H1 (cell line): ENCODE results near the gene KLHDC8B. TPM values are rescaled to one million over a fixed set of nuclear protein-coding genes. Genes with fewer than 3 reads are reported as not detected.

Source experiments
- CTBP2 ChIP-seq: IDR thresholded peaks from 2 replicates; pipeline ENCODE4 v1.7.0; 2011; ENCODE audit warnings: borderline replicate concordance, mild to moderate bottlenecking, moderate library complexity, mixed read lengths, low read length; ENCODE audit not compliant: insufficient read depth, insufficient read length
- KDM4A ChIP-seq: IDR thresholded peaks from one replicate; pipeline ENCODE4 v1.7.1; 2012; ENCODE audit warnings: low read depth, mild to moderate bottlenecking, moderate library complexity, low read length, inconsistent platforms; ENCODE audit not compliant: severe bottlenecking
- MAFK ChIP-seq: IDR thresholded peaks from 2 replicates; pipeline ENCODE4 v1.6.1; 2012; ENCODE audit warnings: low read depth, mild to moderate bottlenecking, improper control_type of control experiment, low read length
- RAD21 ChIP-seq, 2 experiments: IDR thresholded peaks in 1 of 2; conservative IDR thresholded peaks in 1 of 2; 2 replicates each; pipeline ENCODE4 v1.6.1; 2011; ENCODE audit warnings: low read depth in 2 of 2, low read length in 2 of 2, improper control_type of control experiment in 1 of 2, inconsistent platforms in 1 of 2, mild to moderate bottlenecking in 1 of 2, moderate library complexity in 1 of 2
- RNF2 ChIP-seq: fragments of 200-900, 300-1000 bp; sonication (generic); IDR thresholded peaks from 2 replicates; pipeline ENCODE4 v1.7.1; 2016; ENCODE audit warnings: borderline replicate concordance, low read depth, mild to moderate bottlenecking, antibody characterized with exemption, low read length; ENCODE audit not compliant: poor library complexity, severe bottlenecking; ENCODE audit errors: missing control alignments
- SP4 ChIP-seq: IDR thresholded peaks from 2 replicates; pipeline ENCODE4 v1.6.1; 2012; ENCODE audit warnings: low read length, inconsistent platforms
- SUZ12 ChIP-seq: fragments of 200-600 bp; sonication (generic); IDR thresholded peaks from 2 replicates; pipeline ENCODE4 v1.6.1; 2012; ENCODE audit warnings: mild to moderate bottlenecking, inconsistent platforms, low read length, moderate library complexity, mixed read lengths
- TAF1 ChIP-seq: IDR thresholded peaks from 2 replicates; pipeline ENCODE4 v1.6.1; 2011; ENCODE audit warnings: mild to moderate bottlenecking, low read depth, low read length
- polyA plus RNA-seq, 7 experiments: library from polyadenylated mRNA; depleted of rRNA in 3 of 7; stranded (reverse) in 5 of 7; unstranded in 2 of 7; fragments of >200 nt in 5 of 7; fragments of 200-250 nt in 2 of 7; gene quantifications; 1 replicate in 5 of 7; 2 replicates in 1 of 7; 4 replicates in 1 of 7; pipeline versions ENCODE4 v1.2.1 to v1.2.3, GENCODE V29; 2011 to 2013; ENCODE audit warnings: missing spikeins in 2 of 7, mixed read lengths in 2 of 7
- total RNA-seq: library from RNA; stranded (reverse); fragmentation: NEBNext Ultra II Directional; extraction: Animal tissue kit (Norgen Biotek cat#: 25700); gene quantifications from 2 replicates; pipeline ENCODE4 v1.2.1, GENCODE V29; 2021
- TF ChIP-seq, protein P1 (sequence below): fragments of 300-600 bp; sonication (generic); IDR thresholded peaks from 2 replicates; pipeline ENCODE4 v1.7.1; 2012; ENCODE audit warnings: low read length, moderate library complexity, mild to moderate bottlenecking, inconsistent platforms; ENCODE audit not compliant: insufficient replicate concordance
- TF ChIP-seq, protein P2 (sequence below): IDR thresholded peaks from 2 replicates; pipeline ENCODE4 v1.6.1; 2012; ENCODE audit warnings: inconsistent platforms

Gene KLHDC8B
- total and polyA plus RNA-seq, 2 of the 8 experiments (the other 6 are each of a cell fraction or from before 2014, with no cell fraction given): 15.8 to 21.3 TPM

DNA sequence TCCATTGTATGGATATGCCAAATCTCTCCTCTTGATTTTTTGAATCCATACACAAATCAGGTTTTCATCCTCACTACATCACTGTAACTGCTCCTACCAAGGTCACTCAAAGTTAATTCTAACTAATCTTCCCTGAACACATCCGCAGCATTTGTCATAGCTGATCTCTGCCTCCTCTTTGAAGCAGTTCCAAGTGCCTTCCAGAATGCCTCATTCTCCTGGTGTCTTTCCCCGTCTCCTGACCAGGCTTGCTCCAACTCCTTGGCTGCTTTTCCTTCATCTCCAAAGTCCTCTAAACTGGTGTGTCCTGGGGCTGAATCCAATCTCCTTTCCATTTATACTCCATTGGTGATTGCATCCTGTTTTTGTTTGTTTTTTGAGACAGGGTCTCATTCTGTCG, 26.8 kb downstream of the KLHDC8B start (continued):
- TF ChIP-seq, protein P1, sequence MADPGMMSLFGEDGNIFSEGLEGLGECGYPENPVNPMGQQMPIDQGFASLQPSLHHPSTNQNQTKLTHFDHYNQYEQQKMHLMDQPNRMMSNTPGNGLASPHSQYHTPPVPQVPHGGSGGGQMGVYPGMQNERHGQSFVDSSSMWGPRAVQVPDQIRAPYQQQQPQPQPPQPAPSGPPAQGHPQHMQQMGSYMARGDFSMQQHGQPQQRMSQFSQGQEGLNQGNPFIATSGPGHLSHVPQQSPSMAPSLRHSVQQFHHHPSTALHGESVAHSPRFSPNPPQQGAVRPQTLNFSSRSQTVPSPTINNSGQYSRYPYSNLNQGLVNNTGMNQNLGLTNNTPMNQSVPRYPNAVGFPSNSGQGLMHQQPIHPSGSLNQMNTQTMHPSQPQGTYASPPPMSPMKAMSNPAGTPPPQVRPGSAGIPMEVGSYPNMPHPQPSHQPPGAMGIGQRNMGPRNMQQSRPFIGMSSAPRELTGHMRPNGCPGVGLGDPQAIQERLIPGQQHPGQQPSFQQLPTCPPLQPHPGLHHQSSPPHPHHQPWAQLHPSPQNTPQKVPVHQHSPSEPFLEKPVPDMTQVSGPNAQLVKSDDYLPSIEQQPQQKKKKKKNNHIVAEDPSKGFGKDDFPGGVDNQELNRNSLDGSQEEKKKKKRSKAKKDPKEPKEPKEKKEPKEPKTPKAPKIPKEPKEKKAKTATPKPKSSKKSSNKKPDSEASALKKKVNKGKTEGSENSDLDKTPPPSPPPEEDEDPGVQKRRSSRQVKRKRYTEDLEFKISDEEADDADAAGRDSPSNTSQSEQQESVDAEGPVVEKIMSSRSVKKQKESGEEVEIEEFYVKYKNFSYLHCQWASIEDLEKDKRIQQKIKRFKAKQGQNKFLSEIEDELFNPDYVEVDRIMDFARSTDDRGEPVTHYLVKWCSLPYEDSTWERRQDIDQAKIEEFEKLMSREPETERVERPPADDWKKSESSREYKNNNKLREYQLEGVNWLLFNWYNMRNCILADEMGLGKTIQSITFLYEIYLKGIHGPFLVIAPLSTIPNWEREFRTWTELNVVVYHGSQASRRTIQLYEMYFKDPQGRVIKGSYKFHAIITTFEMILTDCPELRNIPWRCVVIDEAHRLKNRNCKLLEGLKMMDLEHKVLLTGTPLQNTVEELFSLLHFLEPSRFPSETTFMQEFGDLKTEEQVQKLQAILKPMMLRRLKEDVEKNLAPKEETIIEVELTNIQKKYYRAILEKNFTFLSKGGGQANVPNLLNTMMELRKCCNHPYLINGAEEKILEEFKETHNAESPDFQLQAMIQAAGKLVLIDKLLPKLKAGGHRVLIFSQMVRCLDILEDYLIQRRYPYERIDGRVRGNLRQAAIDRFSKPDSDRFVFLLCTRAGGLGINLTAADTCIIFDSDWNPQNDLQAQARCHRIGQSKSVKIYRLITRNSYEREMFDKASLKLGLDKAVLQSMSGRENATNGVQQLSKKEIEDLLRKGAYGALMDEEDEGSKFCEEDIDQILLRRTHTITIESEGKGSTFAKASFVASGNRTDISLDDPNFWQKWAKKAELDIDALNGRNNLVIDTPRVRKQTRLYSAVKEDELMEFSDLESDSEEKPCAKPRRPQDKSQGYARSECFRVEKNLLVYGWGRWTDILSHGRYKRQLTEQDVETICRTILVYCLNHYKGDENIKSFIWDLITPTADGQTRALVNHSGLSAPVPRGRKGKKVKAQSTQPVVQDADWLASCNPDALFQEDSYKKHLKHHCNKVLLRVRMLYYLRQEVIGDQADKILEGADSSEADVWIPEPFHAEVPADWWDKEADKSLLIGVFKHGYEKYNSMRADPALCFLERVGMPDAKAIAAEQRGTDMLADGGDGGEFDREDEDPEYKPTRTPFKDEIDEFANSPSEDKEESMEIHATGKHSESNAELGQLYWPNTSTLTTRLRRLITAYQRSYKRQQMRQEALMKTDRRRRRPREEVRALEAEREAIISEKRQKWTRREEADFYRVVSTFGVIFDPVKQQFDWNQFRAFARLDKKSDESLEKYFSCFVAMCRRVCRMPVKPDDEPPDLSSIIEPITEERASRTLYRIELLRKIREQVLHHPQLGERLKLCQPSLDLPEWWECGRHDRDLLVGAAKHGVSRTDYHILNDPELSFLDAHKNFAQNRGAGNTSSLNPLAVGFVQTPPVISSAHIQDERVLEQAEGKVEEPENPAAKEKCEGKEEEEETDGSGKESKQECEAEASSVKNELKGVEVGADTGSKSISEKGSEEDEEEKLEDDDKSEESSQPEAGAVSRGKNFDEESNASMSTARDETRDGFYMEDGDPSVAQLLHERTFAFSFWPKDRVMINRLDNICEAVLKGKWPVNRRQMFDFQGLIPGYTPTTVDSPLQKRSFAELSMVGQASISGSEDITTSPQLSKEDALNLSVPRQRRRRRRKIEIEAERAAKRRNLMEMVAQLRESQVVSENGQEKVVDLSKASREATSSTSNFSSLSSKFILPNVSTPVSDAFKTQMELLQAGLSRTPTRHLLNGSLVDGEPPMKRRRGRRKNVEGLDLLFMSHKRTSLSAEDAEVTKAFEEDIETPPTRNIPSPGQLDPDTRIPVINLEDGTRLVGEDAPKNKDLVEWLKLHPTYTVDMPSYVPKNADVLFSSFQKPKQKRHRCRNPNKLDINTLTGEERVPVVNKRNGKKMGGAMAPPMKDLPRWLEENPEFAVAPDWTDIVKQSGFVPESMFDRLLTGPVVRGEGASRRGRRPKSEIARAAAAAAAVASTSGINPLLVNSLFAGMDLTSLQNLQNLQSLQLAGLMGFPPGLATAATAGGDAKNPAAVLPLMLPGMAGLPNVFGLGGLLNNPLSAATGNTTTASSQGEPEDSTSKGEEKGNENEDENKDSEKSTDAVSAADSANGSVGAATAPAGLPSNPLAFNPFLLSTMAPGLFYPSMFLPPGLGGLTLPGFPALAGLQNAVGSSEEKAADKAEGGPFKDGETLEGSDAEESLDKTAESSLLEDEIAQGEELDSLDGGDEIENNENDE: no peak
- TF ChIP-seq TAF1: no peak
- no peak for TF ChIP-seq SP4
- TF ChIP-seq MAFK: no peak
- no peak for TF ChIP-seq RAD21 (IDR thresholded peaks at IDR 0.05 in 1 of 2, conservative IDR thresholded peaks at IDR 0.05 in 1 of 2; ENCODE audit: low read depth in 2 of 2, low read length in 2 of 2)
- no peak for TF ChIP-seq SUZ12
- no peak for TF ChIP-seq CTBP2
- no peak for TF ChIP-seq KDM4A
- no peak for TF ChIP-seq RNF2
- TF ChIP-seq, protein P2, sequence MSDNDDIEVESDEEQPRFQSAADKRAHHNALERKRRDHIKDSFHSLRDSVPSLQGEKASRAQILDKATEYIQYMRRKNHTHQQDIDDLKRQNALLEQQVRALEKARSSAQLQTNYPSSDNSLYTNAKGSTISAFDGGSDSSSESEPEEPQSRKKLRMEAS: no peak
